Activated T-helper 1 cell treated with anti-CD3 and anti-CD28 coated beads, Interleukin-2, amount 50 U/mL, for 16 hours (primary cell): ENCODE data around the gene KRTAP12-4.
"Not testable (repeated sequence)": the region's sequence is repeated elsewhere in the genome, so short reads cannot be mapped to it uniquely, and the experiment has no call there.

Experiments used
- DNase-seq, 2 donors: peaks; one replicate each; pipeline ENCODE4 v3.0.0-alpha.2; 2020; ENCODE audit warnings: low read depth in 1 of 2, low spot score in 1 of 2

Gene KRTAP12-4

DNA sequence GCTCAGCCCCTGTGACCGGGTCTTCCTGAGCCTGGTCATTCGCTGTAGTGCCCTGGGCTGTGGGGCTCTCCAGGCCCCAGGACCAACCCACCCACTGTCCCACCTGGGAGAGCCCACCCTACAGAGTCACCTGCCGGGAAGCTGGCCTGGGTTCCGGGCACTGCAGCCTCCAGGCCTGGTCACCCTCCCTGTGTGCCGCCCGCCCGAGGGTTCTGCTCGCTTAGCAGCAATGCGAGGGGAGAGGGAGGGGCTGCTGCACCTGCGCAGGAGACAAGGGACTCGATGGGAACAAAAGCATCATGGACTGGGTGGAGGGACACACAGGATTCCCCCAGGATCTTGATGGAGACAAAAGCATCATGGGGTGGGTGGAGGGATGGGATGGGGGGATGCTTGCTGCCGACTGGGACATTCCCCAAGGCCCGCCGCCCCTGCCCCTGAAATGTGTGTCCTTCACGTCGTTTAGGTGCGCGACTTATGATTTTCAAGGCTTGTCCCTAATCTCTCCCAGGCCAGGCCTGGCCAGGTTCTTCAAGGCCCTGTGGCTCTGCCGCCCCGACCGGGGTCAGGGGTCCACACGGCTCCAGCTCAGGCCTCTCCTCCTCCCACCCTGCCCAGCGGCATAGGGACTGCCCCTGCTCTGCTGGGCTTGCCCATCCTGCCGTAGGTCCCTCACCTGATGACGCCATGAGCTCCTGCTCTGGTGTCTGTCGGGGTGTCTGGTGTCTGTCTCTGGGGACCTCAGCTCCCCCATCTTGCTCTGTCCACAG lies 40.9 kb downstream of the KRTAP12-4 start:
- no peak for DNase-seq

DNA sequence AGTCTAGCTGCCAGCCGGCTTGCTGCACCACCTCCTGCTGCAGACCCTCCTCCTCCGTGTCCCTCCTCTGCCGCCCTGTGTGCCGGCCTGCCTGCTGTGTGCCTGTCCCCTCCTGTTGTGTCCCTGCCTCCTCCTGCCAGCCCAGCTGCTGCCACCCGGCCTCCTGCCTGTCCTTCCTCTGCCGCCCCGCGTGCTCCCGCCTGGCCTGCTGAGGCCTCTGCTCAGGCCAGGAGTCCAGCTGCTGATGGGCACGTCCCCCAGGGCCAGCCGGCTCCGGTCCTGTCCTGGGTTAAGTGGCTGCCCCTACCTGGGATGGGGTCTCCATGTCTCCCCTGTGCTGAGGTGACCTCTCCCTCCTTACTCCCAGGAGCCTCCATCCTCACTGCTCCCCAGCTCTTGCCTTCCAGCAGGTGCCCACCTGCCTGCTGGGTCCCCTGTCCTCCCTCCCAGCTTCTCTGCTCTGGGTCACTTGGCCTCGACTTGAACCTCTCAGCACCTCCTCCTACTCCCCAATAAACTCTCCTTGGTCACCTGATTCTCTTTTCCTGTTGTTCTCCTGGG lies 41.7 kb downstream of the KRTAP12-4 start:
- DNase-seq, result no peak

DNA sequence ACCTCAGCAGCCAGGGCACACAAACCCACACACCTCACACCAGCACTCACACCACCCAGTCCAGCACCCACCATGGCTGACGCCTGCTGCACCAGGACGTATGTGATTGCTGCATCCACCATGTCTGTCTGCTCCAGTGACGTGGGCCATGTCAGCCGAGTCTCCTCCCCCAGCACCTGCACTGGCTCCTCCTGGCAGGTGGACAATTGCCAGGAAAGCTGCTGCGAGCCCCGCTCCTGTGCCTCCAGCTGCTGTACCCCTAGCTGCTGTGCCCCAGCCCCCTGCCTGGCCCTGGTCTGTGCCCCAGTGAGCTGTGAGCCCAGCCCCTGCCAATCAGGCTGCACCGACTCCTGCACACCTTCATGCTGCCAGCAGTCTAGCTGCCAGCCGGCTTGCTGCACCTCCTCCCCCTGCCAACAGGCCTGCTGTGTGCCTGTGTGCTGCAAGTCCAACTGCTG lies 42.4 kb downstream of the KRTAP12-4 start, which contains the start of gene KRTAP10-8:
TSS of gene KRTAP10-8 (plus strand) at position 51 of the 458 bp plus-strand sequence. CDS start at position 73, 22 bp downstream.
- DNase-seq, result no peak

GRCh38 chr21:44611551-44611950 lies 42.9 kb downstream of the KRTAP12-4 start:
- DNase-seq, result no peak

DNA sequence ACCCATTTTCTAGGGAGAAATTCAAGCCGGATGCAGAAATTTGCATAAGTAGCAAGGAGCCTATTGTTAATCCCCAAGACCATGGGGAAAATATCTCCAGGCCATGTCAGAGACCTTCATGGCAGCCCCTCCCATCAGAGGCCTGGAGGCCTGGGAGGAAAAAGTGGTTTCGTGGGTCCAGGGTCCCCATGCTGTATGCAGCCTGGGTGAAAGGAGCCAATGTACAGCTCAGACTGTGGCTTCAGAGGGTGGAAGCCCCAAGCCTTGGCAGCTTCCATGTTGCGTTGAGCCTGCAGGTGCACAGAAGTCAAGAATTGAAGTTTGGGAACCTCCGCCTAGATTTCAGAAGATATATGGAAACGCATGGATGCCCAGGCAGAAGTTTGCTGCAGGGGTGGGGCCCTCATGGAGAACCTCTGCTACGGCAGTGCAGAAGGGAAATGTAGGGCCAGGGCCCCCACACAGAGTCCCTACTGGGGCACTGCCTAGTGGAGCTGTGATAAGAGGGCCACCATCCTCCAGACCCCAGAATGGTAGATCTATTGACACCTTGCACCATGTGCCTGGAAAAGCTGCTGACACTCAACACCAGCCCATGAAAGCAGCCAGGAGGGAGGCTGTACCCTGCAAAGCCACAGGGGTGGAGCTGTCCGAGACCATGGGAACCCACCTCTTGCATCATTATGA lies 44.2 kb downstream of the KRTAP12-4 start:
- DNase-seq, result not testable (repeated sequence)

DNA sequence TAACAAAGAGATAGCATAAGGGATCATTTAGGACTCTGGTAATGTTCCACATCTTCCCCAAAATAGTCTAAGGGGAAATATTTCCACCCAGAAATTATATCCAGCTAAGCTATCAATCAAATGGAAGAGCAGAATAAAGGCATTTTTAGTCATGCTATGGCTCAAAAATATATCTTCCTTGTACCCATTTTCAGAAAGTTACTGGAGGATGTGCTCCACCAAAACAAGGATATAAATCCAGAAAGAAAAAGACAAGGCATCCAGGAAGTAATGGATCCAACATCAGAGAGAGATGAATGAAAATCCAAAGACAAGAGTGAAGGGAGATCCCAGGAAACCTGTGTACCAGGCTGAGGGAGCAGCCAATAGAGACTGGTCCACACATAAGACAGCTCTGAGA lies 45.3 kb downstream of the KRTAP12-4 start:
- no peak for DNase-seq

DNA sequence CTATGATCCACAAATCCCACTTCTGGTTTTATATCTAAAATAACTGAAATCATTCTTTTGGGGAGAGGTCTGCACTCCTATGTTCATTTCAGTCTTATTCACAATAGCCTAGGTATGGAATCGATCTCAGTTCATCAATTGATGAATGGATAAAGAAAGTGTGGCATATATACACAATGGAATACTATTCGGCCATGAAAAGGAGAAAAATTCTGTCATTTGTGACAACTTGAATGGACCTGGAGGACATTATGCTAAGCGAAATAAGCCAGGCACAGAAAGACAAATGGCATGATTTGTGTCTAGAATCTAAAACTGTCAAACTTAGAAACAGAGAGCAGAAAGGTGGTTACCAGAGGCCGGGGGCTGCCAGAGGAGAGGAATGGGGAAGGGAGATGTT lies 48.0 kb downstream of the KRTAP12-4 start:
- DNase-seq, result no peak
